ENCODE measurements around the gene ORC4. TPM values are rescaled to one million over a fixed set of nuclear protein-coding genes. Genes with fewer than 3 reads are reported as not detected.

ORC4 gene
- total RNA-seq, 5 donors from 2014 or later (not counting 1 experiment from before 2014, with no cell fraction given): 40.3 to 46.8 (median 42.1) TPM

Other genes with a start within 250 kb of the ORC4 start
- 10 to 100 TPM; 10.4 to 12.5 (median 11.0) TPM for gene ACVR2A, start 175.7 kb downstream of the ORC4 start, total RNA-seq
- gene MBD5, start 354 bp upstream of the ORC4 start, total RNA-seq: 10 to 100 TPM; 34.6 to 81.9 (median 45.6) TPM

Measured in T-cell (primary cell).